ENCODE data around the gene STEAP3. TPM values are rescaled to one million over a fixed set of nuclear protein-coding genes. Genes with fewer than 3 reads are reported as not detected.

The STEAP3 gene
- polyA plus RNA-seq, 4 donors = 1.6 to 2.0 (median 1.7) TPM

- DNase-seq (ENCODE audit: low read depth in 4 of 4, low spot score in 2 of 4) = no peak
These were observed 914 bp downstream of the STEAP3 start for GRCh38 chr2:119224391-119225104.

GRCh38 chr2:119225105-119225865 is 1.7 kb downstream of the STEAP3 start:
- DNase-seq (ENCODE audit: low read depth in 4 of 4, low spot score in 2 of 4) = no peak

GRCh38 chr2:119225926-119226325 is 2.3 kb downstream of the STEAP3 start:
- DNase-seq (ENCODE audit: low read depth in 4 of 4, low spot score in 2 of 4) = no peak

GRCh38 chr2:119227346-119227745 is 3.7 kb downstream of the STEAP3 start:
- DNase-seq (ENCODE audit: low read depth in 4 of 4, low spot score in 2 of 4) = no peak

GRCh38 chr2:119228136-119228535 is 4.5 kb downstream of the STEAP3 start:
- no peak for DNase-seq (ENCODE audit: low read depth in 4 of 4, low spot score in 2 of 4)

- DNase-seq (ENCODE audit: low read depth in 4 of 4, low spot score in 2 of 4) = no peak
These were observed 5.3 kb downstream of the STEAP3 start for GRCh38 chr2:119228964-119229363.

- DNase-seq (ENCODE audit: low read depth in 4 of 4, low spot score in 2 of 4) = no peak
These were observed 6.1 kb downstream of the STEAP3 start for GRCh38 chr2:119229716-119230115.

- DNase-seq (ENCODE audit: low read depth in 4 of 4, low spot score in 2 of 4) = no peak
These were observed 6.9 kb downstream of the STEAP3 start for GRCh38 chr2:119230219-119231185.

GRCh38 chr2:119231975-119232665 is 8.5 kb downstream of the STEAP3 start:
- no peak for DNase-seq (ENCODE audit: low read depth in 4 of 4, low spot score in 2 of 4)

- no peak for DNase-seq (ENCODE audit: low read depth in 4 of 4, low spot score in 2 of 4)
These were observed 9.0 kb downstream of the STEAP3 start for GRCh38 chr2:119232666-119232993.

- DNase-seq (ENCODE audit: low read depth in 4 of 4, low spot score in 2 of 4) = no peak
These were observed 9.8 kb downstream of the STEAP3 start for GRCh38 chr2:119233326-119234020.

GRCh38 chr2:119234021-119235019 is 10.7 kb downstream of the STEAP3 start:
- no peak for DNase-seq (ENCODE audit: low read depth in 4 of 4, low spot score in 2 of 4)

- DNase-seq (ENCODE audit: low read depth in 4 of 4, low spot score in 2 of 4) = no peak
These were observed 13.2 kb downstream of the STEAP3 start for GRCh38 chr2:119236796-119237195.

- DNase-seq (ENCODE audit: low read depth in 4 of 4, low spot score in 2 of 4) = peak in 2 of 4 donors; percentile 15 to 41
These were observed 16.9 kb downstream of the STEAP3 start for GRCh38 chr2:119240311-119241204.

GRCh38 chr2:119241205-119241532 is 17.5 kb downstream of the STEAP3 start:
- DNase-seq (ENCODE audit: low read depth in 4 of 4, low spot score in 2 of 4) = no peak

- no peak for DNase-seq (ENCODE audit: low read depth in 4 of 4, low spot score in 2 of 4)
These were observed 18.9 kb downstream of the STEAP3 start for GRCh38 chr2:119242276-119243119.

GRCh38 chr2:119243621-119244020 is 20.0 kb downstream of the STEAP3 start:
- DNase-seq (ENCODE audit: low read depth in 4 of 4, low spot score in 2 of 4) = no peak
